Suprapubic skin (tissue), 4 donors: ENCODE results near the gene SFRP5. TPM values are rescaled to one million over a fixed set of nuclear protein-coding genes. Genes with fewer than 3 reads are reported as not detected.

ENCODE experiments used
- DNase-seq, 2 donors: peaks; one replicate each; pipeline ENCODE4 v3.0.0-alpha.2; 2019; ENCODE audit warnings: low spot score in 2 of 2
- H3K27ac ChIP-seq: fragments of 200-600 bp; sonication (generic); one replicate; pipeline ENCODE4 v1.5.1; 2019
- H3K27me3 ChIP-seq: fragments of 200-600 bp; sonication (generic); one replicate; pipeline ENCODE4 v1.5.1; 2019
- H3K36me3 ChIP-seq: fragments of 200-600 bp; sonication (generic); one replicate; pipeline ENCODE4 v1.5.1; 2019
- H3K4me1 ChIP-seq: fragments of 200-600 bp; sonication (generic); one replicate; pipeline ENCODE4 v1.5.1; 2019
- H3K4me3 ChIP-seq: fragments of 200-600 bp; sonication (generic); one replicate; pipeline ENCODE4 v1.5.1; 2019; ENCODE audit warnings: mild to moderate bottlenecking
- H3K9me3 ChIP-seq: fragments of 200-600 bp; sonication (generic); one replicate; pipeline ENCODE4 v1.5.1; 2019
- CTCF ChIP-seq, 2 donors: fragments of 200-600 bp in 1 of 2; fragments of 450-650 bp in 1 of 2; sonication (generic) in 1 of 2; IDR thresholded peaks; one replicate each; pipeline ENCODE4 v1.5.1; 2016 to 2019; ENCODE audit warnings: antibody characterized with exemption in 2 of 2, mild to moderate bottlenecking in 1 of 2, moderate library complexity in 1 of 2
- EP300 ChIP-seq: sonication (generic); formaldehyde crosslinking; IDR thresholded peaks from one replicate; pipeline ENCODE4 v1.6.1; 2017; ENCODE audit warnings: antibody characterized with exemption
- POLR2A ChIP-seq, 2 donors: fragments of 450-650 bp; IDR thresholded peaks; one replicate each; pipeline ENCODE4 v1.6.1; 2017; ENCODE audit warnings: antibody characterized with exemption in 2 of 2, mild to moderate bottlenecking in 2 of 2, moderate library complexity in 2 of 2
- POLR2AphosphoS5 ChIP-seq, 3 donors: sonication (generic); formaldehyde crosslinking; IDR thresholded peaks; one replicate each; pipeline ENCODE4 v1.6.1; 2017; ENCODE audit warnings: antibody characterized with exemption in 3 of 3
- WGBS: methylation state at CpG from one replicate; pipeline ENCODE4 v1.1.5; 2018; 5-methylcytosine and 5-hydroxymethylcytosine counted together
- total RNA-seq, 4 donors: library from RNA; depleted of rRNA; stranded (reverse); fragments of >200 nt; gene quantifications; one replicate each; pipeline ENCODE4 v1.1.0, GENCODE V29; 2016

The SFRP5 gene
- total RNA-seq, 4 donors from 2014 or later = 0.91 to 2.2 (median 1.0) TPM

DNA sequence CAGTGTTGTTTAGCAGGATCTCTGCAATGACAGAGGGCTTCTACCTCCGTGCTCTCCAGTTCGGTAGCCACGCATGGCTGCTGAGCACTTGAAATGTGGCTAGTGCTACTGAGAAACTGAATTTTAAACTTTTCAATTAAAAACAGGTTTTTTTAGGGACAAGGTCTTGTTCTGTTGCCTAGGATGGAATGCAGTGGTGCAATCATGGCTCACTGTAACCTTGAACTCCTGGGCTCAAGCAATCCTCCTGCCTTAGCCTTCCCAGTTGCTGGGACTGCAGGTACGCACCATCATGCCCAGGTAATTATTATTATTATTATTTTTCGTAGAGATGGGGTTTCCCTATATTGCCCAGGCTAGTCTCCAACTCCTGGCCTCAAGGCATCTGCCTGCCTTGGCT, 13.4 kb upstream of the SFRP5 start:
- H3K4me3 ChIP-seq = no peak overlapping the region
- H3K36me3 ChIP-seq = no peaks in the 10 kb centered on the region
- no peak for TF ChIP-seq CTCF (IDR thresholded peaks at IDR 0.05)
- TF ChIP-seq POLR2AphosphoS5 (IDR thresholded peaks at IDR 0.05) = no peak
- TF ChIP-seq EP300 = no peak
- TF ChIP-seq POLR2A (IDR thresholded peaks at IDR 0.05) = no peak
- no peak for DNase-seq
- H3K27ac ChIP-seq = no peak overlapping the region
- H3K27me3 ChIP-seq = peaks cover 7% of the 10 kb centered on the region
- 70% methylated on average over 5 of the region's 5 CpGs for WGBS
- H3K9me3 ChIP-seq = no peaks in the 10 kb centered on the region
- peaks cover 34% of the 10 kb centered on the region for H3K4me1 ChIP-seq

GRCh38 chr10:97784200-97784810, 12.5 kb upstream of the SFRP5 start:
- DNase-seq = no peak
- Histone ChIP-seq H3K27ac (no peak overlapping the region), H3K4me3 (no peak overlapping the region), H3K9me3 (no peaks in the 10 kb centered on the region), H3K27me3 (peaks cover 6% of the 10 kb centered on the region), H3K36me3 (no peaks in the 10 kb centered on the region), H3K4me1 (peaks cover 36% of the 10 kb centered on the region)
- no peak for TF ChIP-seq POLR2A (IDR thresholded peaks at IDR 0.05)
- TF ChIP-seq EP300 = no peak
- no peak for TF ChIP-seq CTCF (IDR thresholded peaks at IDR 0.05)
- no peak for TF ChIP-seq POLR2AphosphoS5 (IDR thresholded peaks at IDR 0.05)
- 67% methylated on average over 9 of the region's 9 CpGs for WGBS

DNA sequence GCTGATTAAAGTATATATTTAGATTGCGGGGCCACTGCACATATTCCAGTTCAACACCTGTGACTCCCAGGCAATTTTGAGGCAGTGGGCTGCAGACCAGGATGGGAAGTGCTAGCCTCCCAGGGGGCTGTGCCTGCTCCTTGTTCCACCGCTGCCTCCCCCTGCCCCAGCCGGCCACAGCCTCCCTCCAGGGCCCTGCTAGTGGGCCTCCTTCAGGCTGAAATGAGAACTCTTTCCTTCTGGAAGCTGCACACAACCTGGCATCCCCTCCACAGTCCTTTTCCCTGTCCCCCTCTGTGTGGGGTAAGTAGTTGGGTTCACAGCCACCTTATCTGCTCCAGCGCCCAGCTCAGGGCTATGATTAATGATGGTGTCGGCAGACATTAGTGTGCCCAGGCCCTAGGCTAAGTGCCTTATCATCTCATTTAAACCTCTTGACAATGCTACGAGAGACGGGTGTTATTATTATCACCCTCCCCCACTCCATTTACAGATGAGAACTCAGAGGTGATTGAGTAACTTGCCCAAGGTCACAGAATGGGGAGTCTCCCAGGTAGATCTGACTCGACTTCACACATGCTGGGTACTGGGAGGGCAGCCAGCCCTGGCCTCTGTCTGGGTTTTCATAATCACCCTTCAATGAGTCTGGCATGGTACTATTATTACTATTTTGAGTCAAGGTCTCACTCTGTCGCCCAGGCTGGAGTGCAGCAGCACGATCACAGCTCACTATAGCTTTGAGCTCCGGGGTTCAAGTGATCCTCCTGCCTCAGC, 10.8 kb upstream of the SFRP5 start:
- no peak for TF ChIP-seq CTCF (IDR thresholded peaks at IDR 0.05)
- Histone ChIP-seq H3K36me3 (no peaks in the 10 kb centered on the region), H3K4me1 (peaks cover 30% of the 10 kb centered on the region), H3K9me3 (no peaks in the 10 kb centered on the region), H3K4me3 (no peak overlapping the region), H3K27ac (no peak overlapping the region), H3K27me3 (no peaks in the 10 kb centered on the region)
- no peak for DNase-seq
- WGBS = 60% methylated on average over 7 of the region's 11 CpGs

DNA sequence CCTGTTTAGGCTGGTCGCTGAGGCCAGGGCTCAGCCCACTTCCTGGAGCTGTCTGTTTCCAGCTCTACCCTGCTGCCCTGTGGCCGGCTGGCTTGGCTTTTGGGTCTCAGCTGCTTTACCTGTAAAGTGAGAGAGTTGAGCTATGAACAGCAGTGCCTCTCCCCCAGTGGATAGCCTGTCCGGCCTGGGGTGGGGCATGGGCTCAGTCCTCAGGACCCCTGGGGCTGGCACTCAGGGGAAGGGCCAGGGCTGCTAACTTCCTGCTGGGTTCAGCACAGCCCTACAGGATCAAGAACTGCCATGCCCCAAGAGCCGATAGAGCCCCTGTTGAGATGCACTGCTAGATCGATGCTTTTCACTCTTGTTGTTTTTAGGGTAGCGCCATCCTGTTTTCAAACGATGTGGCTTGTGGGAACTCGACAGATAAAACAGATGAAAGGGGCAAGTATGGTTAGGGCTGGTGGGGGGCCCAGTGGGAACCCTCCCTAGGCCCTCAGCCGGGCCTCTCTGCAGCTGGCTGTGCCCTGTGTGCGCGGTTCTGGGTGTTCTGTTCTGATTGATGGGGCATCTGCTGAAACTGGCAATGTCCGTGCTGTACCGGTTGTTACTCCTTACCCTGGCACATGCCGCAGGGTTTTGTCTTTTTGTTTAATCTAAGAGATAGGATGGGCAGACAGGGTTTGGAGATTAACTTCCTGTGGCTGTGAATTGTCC, 10.0 kb upstream of the SFRP5 start:
- TF ChIP-seq POLR2A (IDR thresholded peaks at IDR 0.05) (no peak), POLR2AphosphoS5 (IDR thresholded peaks at IDR 0.05) (no peak), CTCF (IDR thresholded peaks at IDR 0.05) (no peak), EP300 (no peak)
- H3K36me3 ChIP-seq = no peaks in the 10 kb centered on the region
- H3K4me3 ChIP-seq = no peak overlapping the region
- 65% methylated on average over 12 of the region's 14 CpGs for WGBS
- H3K27ac ChIP-seq = peak overlapping the region; percentile 22
- no peak for DNase-seq
- peaks cover 30% of the 10 kb centered on the region for H3K4me1 ChIP-seq
- no peaks in the 10 kb centered on the region for H3K27me3 ChIP-seq
- H3K9me3 ChIP-seq = no peaks in the 10 kb centered on the region
